OCI-LY1 (cell line): Measurements from ENCODE around the gene GPRC5C.

ENCODE experiments used
- H2AFZ ChIP-seq: fragments of 200-600 bp; sonication (generic), shearing (Covaris generic); 2 replicates; pipeline ENCODE4 v1.6.0; 2014; ENCODE audit warnings: antibody characterized with exemption, mild to moderate bottlenecking, low read length
- H3F3A ChIP-seq: fragments of 200-600 bp; sonication (generic), shearing (Covaris generic); 2 replicates; pipeline ENCODE4 v1.6.0; 2014; ENCODE audit warnings: mild to moderate bottlenecking, antibody characterized with exemption, low read length, moderate library complexity; ENCODE audit not compliant: insufficient read depth
- H3K27ac ChIP-seq: fragments of 200-600 bp; sonication (generic); 2 replicates; pipeline ENCODE4 v1.5.1; 2014; ENCODE audit warnings: low read length, mixed run types, mild to moderate bottlenecking, low read depth; ENCODE audit not compliant: poor library complexity, severe bottlenecking
- H3K27me3 ChIP-seq: fragments of 200-600 bp; sonication (generic); 2 replicates; pipeline ENCODE4 v1.6.0; 2014; ENCODE audit warnings: antibody characterized with exemption, mild to moderate bottlenecking, low read length, moderate library complexity; ENCODE audit not compliant: insufficient read depth
- H3K36me3 ChIP-seq: fragments of 200-600 bp; sonication (generic); 2 replicates; pipeline ENCODE4 v1.6.1; 2014; ENCODE audit warnings: mild to moderate bottlenecking, antibody characterized with exemption, low read length, moderate library complexity, mixed read lengths; ENCODE audit not compliant: insufficient read depth
- H3K4me1 ChIP-seq: fragments of 200-600 bp; sonication (generic); 2 replicates; pipeline ENCODE4 v1.5.1; 2014; ENCODE audit warnings: mild to moderate bottlenecking, low read length, moderate library complexity; ENCODE audit not compliant: insufficient read depth, severe bottlenecking
- H3K4me2 ChIP-seq: fragments of 200-600 bp; sonication (generic), shearing (Covaris generic); 2 replicates; pipeline ENCODE4 v1.6.1; 2014; ENCODE audit warnings: low read length
- H3K4me3 ChIP-seq: fragments of 200-600 bp; sonication (generic); 2 replicates; pipeline ENCODE4 v1.5.1; 2014; ENCODE audit warnings: low read length, low read depth, mild to moderate bottlenecking, mixed read lengths; ENCODE audit not compliant: poor library complexity, severe bottlenecking
- H3K79me2 ChIP-seq: fragments of 200-600 bp; shearing (Covaris generic); 2 replicates; pipeline ENCODE4 v1.6.1; 2016; ENCODE audit warnings: mixed run types, low read length, mixed read lengths; ENCODE audit not compliant: insufficient read depth
- H3K9ac ChIP-seq: fragments of 200-600 bp; sonication (generic), shearing (Covaris generic); 2 replicates; pipeline ENCODE4 v1.6.1; 2014; ENCODE audit warnings: mild to moderate bottlenecking, low read length, mixed read lengths
- H3K9me2 ChIP-seq: fragments of 200-600 bp; sonication (generic), shearing (Covaris generic); 2 replicates; pipeline ENCODE4 v1.6.1; 2014; ENCODE audit warnings: low read depth, mild to moderate bottlenecking, low read length, mixed read lengths
- H3K9me3 ChIP-seq: fragments of 200-600 bp; shearing (Covaris generic); 2 replicates; pipeline ENCODE4 v1.6.1; 2014; ENCODE audit warnings: low read length, mixed read lengths
- H4K20me1 ChIP-seq: fragments of 200-600 bp; sonication (generic), shearing (Covaris generic); 2 replicates; pipeline ENCODE4 v1.6.0; 2016; ENCODE audit warnings: mild to moderate bottlenecking, low read length; ENCODE audit not compliant: insufficient read depth
- CTCF ChIP-seq: fragments of 200-600 bp; sonication (generic), shearing (Covaris generic); IDR thresholded peaks from 2 replicates; pipeline ENCODE4 v1.5.1; 2017; ENCODE audit warnings: mild to moderate bottlenecking, antibody characterized with exemption, low read length, moderate library complexity, mixed read lengths
- EZH2 ChIP-seq: fragments of 200-600 bp; sonication (generic), shearing (Covaris generic); IDR thresholded peaks from 2 replicates; pipeline ENCODE4 v1.8.0; 2017; ENCODE audit warnings: borderline replicate concordance, mixed run types, mild to moderate bottlenecking, antibody characterized with exemption, low read length, moderate library complexity, mixed read lengths

Gene GPRC5C

GRCh38 chr17:74452841-74453661 lies 21.2 kb downstream of the GPRC5C start:
- no peaks in the 10 kb centered on the region for H3K9me3 ChIP-seq
- H3K4me2 ChIP-seq: no peak overlapping the region
- H3K27ac ChIP-seq: no peak overlapping the region
- H2AFZ ChIP-seq: no peak overlapping the region
- H3F3A ChIP-seq: no peaks in the 10 kb centered on the region
- H3K79me2 ChIP-seq: no peaks in the 10 kb centered on the region
- no peak overlapping the region for H3K9ac ChIP-seq
- no peaks in the 10 kb centered on the region for H3K4me1 ChIP-seq
- TF ChIP-seq CTCF: no peak
- TF ChIP-seq EZH2: no peak
- no peaks in the 10 kb centered on the region for H3K36me3 ChIP-seq
- H4K20me1 ChIP-seq: no peaks in the 10 kb centered on the region
- H3K4me3 ChIP-seq: no peak overlapping the region
- H3K9me2 ChIP-seq: no peaks in the 10 kb centered on the region
- no peaks in the 10 kb centered on the region; the same call in 1 of the 2 replicates for H3K27me3 ChIP-seq

DNA sequence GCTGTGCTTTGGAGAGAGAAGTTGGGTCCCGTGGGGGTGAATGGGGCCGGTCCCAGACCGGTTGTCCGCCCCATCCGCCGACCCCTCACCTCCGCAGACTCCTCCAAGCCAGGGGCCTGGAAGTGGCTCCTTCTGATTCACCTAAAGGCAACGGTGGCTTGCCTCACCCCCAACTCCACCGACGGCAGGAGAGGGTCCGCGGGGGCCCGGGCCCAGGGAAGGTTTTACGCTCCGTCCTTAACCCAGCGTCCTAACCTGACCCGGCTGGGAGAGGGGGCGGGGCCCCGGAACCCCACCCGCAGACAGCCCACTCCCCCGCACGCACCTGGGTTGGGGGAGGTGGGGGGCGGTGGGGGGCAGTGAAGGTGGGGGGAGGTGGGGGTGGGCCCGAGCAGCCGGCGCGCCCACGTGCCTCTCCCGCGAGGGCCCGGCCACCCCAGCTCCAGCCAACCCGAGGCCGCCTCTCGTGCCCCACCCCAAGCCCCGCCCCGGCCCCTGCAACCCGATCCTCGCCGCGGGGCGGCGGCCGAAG lies 21.8 kb downstream of the GPRC5C start:
- Histone ChIP-seq H3K9me2 (no peaks in the 10 kb centered on the region), H3K36me3 (no peaks in the 10 kb centered on the region), H3K4me1 (no peaks in the 10 kb centered on the region), H3K4me3 (no peak overlapping the region), H3K79me2 (no peaks in the 10 kb centered on the region), H3K4me2 (no peak overlapping the region), H3F3A (no peaks in the 10 kb centered on the region), H3K27ac (no peak overlapping the region), H3K9me3 (no peaks in the 10 kb centered on the region), H3K27me3 (no peaks in the 10 kb centered on the region; the same call in 1 of the 2 replicates), H3K9ac (no peak overlapping the region), H4K20me1 (no peaks in the 10 kb centered on the region), H2AFZ (no peak overlapping the region)
- TF ChIP-seq EZH2 (no peak), CTCF (no peak)

DNA sequence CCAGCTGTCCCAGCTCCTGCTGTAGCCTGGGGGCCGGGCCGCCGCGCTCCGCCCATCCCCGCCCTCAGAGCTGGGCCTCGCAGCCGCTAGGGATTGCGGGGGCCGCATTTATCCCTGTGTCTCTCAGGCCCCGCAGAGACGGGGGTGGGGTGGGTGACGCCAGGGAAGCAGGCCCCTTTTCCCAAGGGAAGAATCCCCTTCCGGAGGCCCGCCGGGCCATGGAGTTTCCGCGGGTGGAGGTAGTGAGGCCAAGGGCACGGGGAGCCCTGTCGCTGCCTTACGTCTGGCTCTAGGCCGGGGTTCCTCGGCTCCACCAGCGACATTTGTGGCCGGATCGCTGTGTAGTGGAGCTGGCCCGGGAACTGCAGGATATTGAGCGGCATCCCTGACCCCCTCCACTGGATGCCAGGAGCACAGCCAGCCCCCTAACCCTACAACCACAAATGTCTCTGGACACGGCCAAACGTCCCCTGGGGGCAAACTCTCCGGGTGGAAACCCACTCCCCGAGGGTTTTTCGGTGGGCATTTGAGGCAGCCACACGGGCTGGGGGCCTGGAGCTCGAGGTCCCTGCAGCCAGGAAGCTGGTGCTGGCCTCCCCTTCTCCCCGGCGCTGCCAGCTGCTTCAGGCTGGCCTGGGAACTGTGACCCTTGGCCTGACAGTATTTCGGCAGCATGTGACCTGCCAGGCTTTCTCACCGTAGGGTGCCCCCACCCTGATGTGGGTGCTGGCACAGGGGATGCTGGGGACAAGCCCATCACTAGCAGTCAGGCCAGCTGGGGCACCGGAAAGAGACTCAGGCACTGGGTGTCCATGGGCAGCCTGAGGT lies 22.5 kb downstream of the GPRC5C start:
- Histone ChIP-seq H2AFZ (no peak overlapping the region), H3K4me1 (no peaks in the 10 kb centered on the region), H3K9ac (no peak overlapping the region), H3K9me2 (no peaks in the 10 kb centered on the region), H3K9me3 (no peaks in the 10 kb centered on the region), H3K79me2 (no peaks in the 10 kb centered on the region), H3K27ac (no peak overlapping the region), H3K4me2 (no peak overlapping the region), H4K20me1 (no peaks in the 10 kb centered on the region), H3K4me3 (no peak overlapping the region), H3K27me3 (no peaks in the 10 kb centered on the region; the same call in 1 of the 2 replicates), H3F3A (no peaks in the 10 kb centered on the region), H3K36me3 (no peaks in the 10 kb centered on the region)
- TF ChIP-seq EZH2 (no peak), CTCF (no peak)
